ENCODE data around the gene TRNP1.
A peak's percentile ranks its signal among the peaks of the same experiment; 100 is the strongest.
"Not testable (repeated sequence)": the region's sequence is repeated elsewhere in the genome, so short reads cannot be mapped to it uniquely, and the experiment has no call there.

TRNP1 gene, protein sequence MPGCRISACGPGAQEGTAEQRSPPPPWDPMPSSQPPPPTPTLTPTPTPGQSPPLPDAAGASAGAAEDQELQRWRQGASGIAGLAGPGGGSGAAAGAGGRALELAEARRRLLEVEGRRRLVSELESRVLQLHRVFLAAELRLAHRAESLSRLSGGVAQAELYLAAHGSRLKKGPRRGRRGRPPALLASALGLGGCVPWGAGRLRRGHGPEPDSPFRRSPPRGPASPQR

DNA sequence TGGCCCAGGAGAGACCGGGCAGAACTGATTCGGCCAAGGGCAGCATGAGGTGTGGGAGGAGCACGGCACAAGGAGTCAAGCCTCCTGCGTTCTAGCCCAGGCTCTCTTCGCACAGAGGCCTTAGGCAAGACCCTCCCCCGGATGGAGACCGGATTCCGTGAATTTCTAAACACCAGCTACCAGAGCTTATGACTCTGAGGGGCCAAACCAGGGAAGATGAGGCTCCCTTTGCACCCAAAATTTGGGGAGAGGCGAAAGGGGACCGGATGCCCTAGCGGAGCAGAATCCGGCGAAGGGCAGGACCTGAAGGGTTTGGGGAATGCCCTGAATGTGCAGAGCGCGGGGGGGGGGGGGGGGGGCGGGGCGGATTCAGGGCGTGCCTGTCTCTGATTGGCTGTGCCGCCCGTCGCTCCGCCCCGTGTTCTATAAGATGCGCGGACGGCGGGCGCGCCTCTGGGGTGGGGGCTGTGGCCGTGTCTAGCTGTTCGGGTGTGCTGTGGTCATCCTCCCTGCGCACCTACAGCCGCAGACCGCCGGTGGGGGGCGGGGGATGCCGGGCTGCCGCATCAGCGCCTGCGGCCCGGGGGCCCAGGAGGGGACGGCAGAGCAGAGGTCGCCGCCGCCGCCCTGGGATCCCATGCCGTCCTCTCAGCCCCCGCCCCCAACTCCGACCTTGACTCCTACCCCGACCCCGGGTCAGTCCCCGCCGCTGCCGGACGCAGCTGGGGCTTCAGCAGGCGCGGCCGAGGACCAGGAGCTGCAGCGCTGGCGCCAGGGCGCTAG is at the start of gene TRNP1:
TSS of gene TRNP1 (plus strand) at position 456 of the 783 bp plus-strand sequence. CDS start at position 551, 95 bp downstream.
- DNase-seq (ENCODE audit: low read depth, low spot score): no peak

DNA sequence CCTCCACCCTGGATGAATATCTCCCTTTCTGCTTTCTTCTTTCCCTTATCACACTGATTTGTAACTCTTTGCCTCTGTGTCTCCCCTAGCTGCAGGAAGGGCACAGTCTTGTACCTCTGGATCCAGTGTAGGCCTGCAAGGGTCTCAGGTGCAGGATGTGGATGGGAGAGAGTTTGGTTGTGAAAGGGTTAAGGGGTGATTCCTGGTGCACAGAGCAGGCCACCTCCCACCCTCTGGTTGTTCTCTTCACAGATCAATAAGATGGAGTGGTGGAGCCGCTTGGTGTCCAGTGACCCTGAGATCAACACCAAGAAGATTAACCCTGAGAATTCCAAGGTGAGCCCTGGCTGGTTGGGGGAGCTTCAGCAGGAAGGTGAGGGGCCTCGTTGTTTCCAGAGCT is 48.4 kb upstream of the TRNP1 start:
- DNase-seq (ENCODE audit: low read depth, low spot score): no peak

DNA sequence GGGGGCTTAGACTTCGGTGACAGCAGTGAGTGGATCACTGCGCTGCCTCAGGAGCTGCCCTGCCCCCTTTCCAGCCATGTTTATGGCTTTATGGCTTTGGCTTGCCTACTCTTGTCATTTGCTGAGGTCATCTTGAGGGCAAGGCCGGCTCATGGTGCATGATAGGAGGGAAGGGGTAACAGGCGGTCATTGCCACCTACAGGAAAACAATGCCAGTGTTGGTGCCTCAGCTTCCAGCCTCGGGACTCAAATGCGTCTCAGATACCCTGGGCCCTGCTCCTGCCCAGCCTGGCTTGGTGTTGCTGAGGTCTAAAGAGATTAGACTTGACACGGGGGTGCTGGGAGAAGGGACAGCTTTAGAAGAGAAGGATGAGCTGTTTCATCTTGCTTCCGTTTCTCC is 47.8 kb upstream of the TRNP1 start:
- DNase-seq (ENCODE audit: low read depth, low spot score): no peak

DNA sequence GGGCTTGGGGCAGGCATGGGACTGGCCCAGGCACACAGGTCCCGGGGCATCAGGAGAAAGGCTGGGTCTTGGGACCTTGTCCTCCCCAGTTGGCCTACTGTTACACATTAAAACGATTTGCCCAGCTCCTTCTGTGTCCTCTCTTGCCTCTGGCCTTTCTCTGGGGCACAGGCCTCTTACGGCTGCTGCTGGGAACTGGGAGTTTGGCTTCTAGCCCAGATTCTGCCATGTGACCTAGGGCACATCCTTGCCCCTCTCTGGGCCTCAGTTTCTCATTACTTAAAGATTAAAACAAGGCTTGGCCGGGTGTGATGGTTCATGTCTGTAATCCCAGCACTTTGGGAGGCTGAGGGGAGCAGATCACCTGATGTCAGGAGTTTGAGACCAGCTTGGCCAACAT is 47.2 kb upstream of the TRNP1 start:
- DNase-seq (ENCODE audit: low read depth, low spot score): no peak

DNA sequence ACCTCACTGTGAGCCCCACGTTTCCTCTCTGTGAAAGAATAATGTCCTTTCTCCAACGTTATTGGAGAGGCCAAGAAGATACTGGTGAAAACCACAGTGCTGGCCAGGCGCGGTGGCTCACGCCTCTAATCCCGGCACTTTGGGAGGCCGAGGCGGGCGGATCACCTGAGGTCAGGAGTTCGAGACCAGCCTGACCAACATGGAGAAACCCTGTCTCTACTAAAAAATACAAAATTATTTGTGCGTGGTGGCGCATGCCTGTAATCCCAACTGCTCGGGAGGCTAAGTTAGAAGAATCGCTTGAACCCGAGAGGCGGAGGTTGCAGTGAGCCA is 44.8 kb upstream of the TRNP1 start:
- not testable (repeated sequence) for DNase-seq (ENCODE audit: low read depth, low spot score)

DNA sequence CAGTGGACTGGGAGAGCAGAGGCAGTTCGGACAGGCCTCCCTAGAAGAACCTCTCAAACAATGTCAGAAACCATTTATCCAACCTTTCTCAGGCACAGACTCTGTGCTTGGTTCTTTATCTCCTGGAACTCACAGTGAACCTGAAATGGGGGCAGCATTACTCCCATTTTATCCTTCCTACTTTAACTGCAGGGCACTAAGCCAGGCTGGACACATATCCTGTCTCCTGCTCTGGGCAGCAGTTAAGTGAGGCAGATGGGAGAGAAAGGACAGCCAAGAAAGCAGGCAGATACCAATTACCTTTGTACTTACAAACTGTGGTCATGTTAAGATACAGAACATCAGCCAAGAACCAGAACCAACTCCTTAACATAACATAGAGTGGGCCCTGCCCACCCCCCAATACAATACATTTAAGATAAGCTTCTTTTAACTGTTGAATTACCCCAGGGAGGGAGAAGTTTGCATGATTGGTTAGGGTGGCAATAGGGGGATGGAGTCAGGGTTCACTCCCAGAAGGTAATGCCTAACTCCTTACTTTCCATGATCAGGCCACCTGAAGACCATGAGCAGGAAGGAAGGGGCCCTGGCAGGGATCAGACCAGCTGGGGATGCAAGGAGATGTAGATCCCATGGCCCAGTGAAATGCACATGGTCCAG is 44.1 kb upstream of the TRNP1 start:
- DNase-seq (ENCODE audit: low read depth, low spot score): no peak

DNA sequence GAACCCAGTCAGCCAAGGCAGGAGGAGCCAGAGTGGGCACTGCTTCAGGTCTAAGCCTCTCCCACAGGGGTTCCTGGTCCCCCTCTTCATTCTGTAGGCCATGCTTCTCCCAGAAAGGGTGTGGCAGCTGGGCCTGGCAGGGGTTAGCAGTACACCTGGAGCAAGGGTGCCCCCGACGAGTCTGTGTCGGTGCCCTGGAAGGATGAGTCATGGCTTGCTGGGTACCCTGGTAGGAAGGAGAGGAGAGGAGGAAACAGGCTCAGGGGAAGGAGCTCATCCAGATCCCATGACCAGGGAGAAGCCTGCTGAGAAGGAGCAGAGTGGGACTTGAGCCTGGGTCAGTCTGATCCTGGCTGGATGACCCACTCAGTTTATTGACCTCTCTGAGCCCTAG is 43.6 kb upstream of the TRNP1 start:
- DNase-seq (ENCODE audit: low read depth, low spot score): no peak

DNA sequence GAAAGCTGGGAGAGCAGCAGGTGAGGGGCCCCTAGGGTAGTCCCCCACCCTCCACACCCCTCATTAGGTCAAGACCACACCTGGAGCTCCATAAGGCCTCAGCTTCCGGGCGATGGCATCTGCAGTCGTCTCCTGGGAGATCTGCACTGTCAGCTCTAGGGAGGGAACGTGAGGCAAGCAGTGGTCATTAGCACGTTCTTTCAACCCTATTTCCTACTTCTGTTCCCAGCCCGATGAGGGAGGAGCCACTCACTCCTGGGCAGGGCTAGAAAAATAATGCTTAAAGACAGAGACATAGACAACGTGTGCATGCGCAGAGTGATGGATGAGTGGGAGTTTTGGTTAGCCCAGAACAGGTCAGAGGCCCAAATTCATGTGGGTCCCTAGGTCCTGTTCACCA is 42.9 kb upstream of the TRNP1 start:
- no peak for DNase-seq (ENCODE audit: low read depth, low spot score)

DNA sequence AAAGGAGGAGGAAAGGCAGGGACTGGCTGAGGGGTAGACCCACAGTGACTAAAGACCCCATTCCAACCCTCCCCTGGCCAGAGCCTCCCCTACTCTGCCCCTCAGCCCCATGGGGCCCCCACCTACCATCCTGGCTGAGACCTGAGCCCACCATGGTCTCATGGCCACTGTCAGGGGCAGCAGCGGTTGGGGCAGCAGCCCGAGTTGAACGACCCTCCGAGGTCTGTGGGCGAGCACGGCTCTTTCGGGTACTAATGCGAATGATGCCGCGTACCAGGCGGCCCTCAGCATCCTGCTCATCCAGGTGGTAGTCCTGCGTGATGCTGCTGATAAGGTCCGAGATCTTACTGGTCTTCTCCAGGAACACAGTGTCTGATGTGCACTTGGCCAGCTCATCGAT is 42.3 kb upstream of the TRNP1 start:
- DNase-seq (ENCODE audit: low read depth, low spot score): no peak

DNA sequence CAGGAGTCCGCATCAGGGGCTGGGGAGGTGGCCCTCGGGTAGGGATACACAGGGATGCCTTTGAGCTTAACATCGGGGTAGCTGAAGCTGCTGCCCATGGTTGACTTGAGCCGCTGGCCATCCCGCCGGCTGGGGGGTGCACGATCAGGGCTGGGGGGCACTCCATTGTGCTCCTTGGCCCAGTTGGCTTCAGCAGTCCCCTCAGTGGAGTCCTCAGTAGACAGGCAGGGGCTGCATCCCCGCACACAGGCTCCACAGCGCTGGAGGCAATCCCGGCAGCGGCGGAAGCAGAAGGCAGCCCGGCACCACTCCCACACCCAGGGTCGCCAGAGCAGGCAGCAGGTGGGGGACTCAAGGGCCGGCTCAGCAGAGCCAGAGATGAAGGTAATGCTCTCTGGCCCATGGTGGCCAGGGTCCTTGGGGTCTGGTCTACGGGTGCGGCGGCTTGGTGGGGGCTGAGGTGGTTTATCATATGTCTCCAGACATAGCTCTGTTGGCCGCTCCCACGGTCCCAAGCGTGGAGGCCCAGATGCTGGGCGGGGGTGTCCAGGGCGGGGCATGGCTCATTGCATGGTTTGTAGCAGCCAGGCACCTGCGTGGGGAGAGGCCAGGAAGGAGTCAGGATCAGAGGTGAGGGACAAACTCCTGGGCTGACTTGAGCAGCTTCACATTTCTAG is 41.5 kb upstream of the TRNP1 start:
- DNase-seq (ENCODE audit: low read depth, low spot score): no peak

DNA sequence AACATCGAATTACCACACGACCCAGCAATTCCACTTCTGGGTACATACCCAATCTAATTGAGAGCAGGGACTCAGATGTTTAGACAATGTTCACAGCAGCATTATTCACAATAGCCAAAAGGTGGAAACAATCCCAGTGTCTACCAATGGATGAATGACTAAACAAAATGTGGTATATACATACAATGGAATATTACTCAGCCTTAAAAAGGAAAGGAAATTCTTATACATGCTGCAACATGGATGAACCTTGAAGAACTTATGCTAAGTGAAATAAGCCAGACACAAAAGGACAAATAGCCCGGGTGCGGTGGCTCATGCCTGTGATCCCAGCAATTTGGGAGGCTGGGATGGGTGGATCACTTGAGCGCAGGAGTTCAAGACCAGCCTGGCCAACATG is 40.1 kb upstream of the TRNP1 start:
- DNase-seq (ENCODE audit: low read depth, low spot score): no peak

DNA sequence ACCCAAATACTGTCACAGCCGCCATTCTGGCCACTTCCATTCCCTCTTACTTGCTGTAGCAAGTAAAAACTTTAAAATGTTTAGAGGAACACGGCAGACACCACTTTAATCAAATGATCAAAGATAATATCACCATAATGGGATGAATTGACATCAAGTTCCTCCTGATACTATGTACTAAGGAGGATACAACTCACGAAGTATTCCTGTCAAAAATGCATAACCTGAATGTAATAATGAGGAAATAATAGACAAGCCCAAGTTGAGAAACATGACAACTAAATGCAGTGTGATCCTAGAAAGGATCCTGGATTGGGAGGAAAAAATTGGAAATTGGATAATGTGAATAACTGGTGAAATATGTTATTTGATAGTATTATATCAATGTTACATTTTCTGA is 37.2 kb upstream of the TRNP1 start:
- no peak for DNase-seq (ENCODE audit: low read depth, low spot score)

DNA sequence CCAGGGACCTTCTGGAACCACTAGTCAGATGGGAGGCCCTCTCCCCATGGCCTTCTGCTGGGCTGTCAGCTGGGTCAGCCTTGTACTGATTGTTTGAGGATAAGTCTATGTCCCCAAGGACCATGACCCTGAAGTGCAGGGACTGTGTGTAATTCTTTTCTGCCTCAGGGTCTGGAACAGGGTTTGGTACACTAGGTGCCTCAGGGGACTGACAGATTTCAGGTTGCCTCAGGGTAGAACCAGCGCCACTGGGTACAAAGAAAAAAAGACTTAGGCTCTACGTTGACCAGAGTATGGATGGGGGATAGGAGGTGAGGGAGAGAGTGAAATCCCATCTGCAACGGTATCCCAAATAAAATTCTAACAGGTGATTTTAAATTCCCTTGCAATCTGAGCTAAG is 36.2 kb upstream of the TRNP1 start:
- DNase-seq (ENCODE audit: low read depth, low spot score): no peak

DNA sequence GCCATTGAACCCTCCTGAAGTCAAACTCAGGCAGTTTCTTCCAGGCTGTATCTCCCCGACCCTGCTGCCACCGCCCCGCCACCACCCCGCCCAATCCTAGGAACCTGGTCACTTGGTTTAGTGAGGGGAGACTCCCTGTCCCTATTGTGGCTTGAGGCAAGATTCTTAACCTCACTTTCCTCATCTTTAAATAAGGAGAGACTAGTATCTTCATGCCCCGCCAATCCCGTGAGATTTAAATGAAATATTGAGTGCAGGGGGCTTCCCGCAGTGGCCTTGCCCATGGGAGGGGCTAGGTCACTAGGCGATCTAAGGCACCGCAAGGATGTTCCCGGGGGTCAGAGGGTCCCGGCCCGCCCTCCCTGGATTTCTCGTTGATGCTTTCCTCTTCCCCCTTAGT is 34.2 kb upstream of the TRNP1 start:
- DNase-seq (ENCODE audit: low read depth, low spot score): no peak

DNA sequence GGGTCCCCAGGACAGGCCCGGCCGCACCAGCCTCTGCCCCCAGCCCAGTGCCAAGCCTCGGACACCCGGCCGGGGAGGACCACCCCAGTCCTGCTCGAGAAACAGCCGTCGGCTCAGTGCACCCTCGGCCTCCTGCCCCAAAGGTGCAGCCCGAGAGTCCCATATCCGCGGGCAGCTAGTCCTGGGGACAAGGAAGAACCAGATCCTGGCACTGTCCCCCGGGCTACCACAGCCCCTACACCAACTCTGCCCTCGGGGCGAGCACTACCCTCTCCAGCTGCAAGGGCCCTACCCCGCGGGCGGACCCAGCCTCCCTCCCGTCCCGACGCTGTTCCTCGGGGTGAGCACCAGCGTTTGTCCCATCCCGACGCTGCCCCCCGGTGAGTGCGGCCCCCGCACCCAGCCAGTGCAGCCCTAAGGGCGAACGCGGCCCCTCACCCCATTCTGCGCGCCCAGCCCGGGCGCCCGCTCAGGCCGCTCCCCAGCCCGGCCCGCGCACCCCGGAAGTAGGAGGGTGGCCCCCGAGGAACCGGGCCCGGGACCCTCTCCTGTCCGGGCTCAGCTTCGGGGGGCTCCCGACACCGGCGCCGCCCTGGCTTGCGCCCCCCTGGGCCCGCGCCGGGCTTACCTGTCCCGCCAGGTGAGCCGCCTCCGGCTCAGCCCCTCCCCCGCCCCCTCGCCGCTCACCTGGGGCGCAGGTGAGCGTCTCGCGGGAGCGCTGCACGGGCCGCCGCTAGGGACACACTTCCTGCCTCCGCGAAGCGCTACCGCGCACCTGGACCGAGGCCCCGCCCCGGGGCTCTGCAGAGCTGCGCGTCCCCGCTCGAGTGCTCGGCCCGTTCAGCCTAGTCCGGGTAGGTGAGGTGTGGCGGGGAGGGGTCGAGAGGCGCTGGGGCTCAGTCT is 33.5 kb upstream of the TRNP1 start, which contains the start of gene KDF1:
TSS of gene KDF1 (minus strand) at position 747 of the 903 bp plus-strand sequence. CDS start 8,088 bp downstream, outside the sequence.
- DNase-seq (ENCODE audit: low read depth, low spot score): no peak

DNA sequence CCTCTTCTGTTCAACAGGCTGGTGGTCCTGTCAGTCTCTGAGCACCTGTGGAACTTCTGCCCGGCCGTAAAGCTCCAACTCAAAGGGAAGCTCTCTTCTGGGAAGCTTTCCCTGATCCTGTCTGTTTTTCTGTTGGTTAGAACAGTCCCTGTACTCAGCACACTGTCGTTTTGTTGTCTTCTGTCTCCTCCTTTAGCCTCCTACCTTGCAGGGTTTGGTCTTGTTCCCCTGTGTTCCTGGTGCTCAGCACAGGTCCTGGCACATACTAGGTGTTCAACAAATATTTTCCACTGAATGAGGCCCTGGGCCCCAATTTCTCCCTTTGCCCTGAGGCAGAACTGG is 32.9 kb upstream of the TRNP1 start:
- DNase-seq (ENCODE audit: low read depth, low spot score): no peak

DNA sequence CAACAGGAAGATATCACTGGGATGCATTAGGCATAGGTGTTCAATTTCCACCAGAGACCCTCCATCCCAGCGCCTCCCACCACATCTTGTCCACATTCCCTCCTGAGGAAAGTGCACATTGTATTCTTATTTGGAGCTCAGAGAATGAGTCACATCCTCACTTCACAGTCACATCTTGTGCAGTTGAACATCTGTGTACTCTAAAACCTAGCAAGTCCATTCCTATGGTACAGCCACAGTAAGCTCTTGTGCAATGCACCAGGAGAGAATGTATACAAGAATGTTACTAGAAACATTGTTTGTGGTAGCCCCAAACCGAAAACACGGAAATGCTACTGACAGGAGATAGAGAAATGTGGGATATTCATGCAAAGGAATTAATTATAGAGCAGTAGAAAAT is 31.7 kb upstream of the TRNP1 start:
- peak; percentile 27 for DNase-seq (ENCODE audit: low read depth, low spot score)

DNA sequence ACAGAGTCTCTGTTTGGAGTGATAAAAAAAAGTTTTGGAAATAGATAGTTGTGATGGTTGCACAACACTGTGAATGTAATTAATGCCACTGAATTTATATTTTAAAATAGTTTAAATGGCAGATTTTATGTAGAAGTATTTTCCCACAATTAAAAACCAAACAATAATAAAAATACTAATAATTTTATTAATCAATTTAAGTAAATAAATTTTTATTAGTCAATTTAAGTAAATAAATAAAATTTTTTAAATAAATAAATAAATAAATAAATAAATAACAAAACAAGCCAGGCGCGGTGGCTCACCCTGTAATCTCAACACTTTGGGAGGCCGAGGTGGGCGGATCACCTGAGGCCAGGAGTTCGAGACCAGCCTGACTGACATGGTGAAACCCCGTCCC is 28.3 kb upstream of the TRNP1 start:
- DNase-seq (ENCODE audit: low read depth, low spot score): no peak

DNA sequence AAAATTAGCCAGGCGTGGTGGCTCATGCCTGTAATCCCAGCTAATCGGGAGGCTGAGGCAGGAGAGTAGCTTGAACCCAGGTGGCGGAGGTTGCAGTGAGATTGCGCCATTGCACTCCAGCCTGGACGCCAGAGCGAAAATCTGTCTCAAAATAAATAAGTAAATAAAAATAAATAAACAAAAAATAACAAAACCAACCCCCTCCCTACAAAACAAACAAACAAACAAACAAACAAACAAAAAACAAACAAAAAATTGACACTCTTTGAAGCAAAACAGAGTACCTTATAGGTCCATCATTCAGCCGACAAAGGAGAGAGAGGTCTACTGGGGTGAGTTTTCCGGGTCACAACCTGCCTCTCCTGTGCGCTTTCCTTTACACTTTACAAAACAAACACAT is 27.9 kb upstream of the TRNP1 start:
- DNase-seq (ENCODE audit: low read depth, low spot score): no peak

DNA sequence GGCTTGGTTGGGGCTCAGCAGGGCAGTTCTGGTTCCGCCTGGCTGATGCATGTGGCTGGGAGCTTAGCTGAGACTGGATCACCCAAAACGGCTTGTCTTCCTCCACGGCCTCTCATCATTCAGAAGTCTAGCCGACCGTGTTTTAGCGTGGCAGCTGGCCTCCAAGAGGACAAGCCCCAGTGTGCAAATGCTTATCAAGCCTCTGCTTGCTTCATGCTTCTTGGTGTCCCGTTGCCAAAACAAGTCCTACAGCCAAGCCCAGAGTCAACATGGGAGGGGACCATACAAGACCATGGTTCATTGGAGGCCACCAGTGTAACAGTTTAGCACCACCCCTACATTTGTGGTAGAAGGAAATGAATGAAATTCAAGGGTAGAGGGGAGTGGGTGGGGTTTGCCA is 22.7 kb upstream of the TRNP1 start:
- no peak for DNase-seq (ENCODE audit: low read depth, low spot score)

DNA sequence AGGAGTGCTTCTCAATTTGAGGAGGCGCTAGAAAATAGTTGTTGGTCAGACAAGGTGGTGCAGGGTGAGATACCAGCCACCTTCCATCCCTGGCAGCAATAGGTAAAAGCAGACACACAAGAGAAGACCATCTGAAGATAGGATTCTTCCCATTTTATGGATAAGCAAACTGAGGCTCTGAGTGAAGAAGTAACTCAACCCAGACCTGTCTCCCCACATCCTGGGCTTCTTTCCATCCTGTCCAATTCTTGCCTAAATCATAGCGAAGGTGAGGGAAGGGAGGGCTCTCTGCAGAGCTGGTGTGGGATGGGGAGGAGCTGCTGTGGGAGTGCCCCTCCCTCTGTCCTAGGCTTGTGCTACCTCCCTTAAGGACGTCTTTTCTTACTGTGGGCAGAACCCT is 21.9 kb upstream of the TRNP1 start:
- DNase-seq (ENCODE audit: low read depth, low spot score): no peak

DNA sequence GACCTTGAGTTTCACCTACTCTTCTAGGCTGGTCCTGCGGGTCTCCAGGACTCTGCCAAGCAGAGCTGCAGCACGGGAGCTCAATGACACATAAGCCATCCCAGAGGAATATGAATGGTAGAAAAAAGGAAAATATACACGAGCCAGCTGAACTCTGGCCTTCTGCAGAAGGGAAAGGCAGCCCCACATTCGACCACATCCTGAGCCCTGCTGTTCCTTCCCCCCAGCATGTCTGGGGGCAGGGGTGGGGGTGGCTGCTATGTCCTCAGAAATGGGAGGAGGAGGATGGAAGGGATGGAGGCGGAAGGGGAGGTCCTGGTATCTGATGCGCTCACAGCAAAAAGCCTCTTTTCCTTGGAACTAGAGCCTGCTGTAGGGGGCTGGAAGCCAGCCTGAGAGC is 21.1 kb upstream of the TRNP1 start:
- DNase-seq (ENCODE audit: low read depth, low spot score): no peak

All from brain pericyte (primary cell).